ENCODE measurements around the gene SRGAP3.

SRGAP3 gene

GRCh38 chr3:9147215-9147895, 102.1 kb downstream of the SRGAP3 start:
- DNase-seq (ENCODE audit: low read depth in 2 of 3, low spot score in 1 of 3): no peak

- DNase-seq (ENCODE audit: low read depth in 2 of 3, low spot score in 1 of 3): no peak
These were observed 102.9 kb downstream of the SRGAP3 start for GRCh38 chr3:9146367-9147071.

- no peak for DNase-seq (ENCODE audit: low read depth in 2 of 3, low spot score in 1 of 3)
These were observed 106.3 kb downstream of the SRGAP3 start for GRCh38 chr3:9143184-9143583.

- DNase-seq (ENCODE audit: low read depth in 2 of 3, low spot score in 1 of 3): no peak
These were observed 107.1 kb downstream of the SRGAP3 start for GRCh38 chr3:9142362-9142761.

- no peak for DNase-seq (ENCODE audit: low read depth in 2 of 3, low spot score in 1 of 3)
These were observed 107.5 kb downstream of the SRGAP3 start for GRCh38 chr3:9141928-9142289.

- no peak for DNase-seq (ENCODE audit: low read depth in 2 of 3, low spot score in 1 of 3)
These were observed 110.1 kb downstream of the SRGAP3 start for GRCh38 chr3:9139366-9139765.

GRCh38 chr3:9137676-9138075, 111.8 kb downstream of the SRGAP3 start:
- no peak for DNase-seq (ENCODE audit: low read depth in 2 of 3, low spot score in 1 of 3)

- DNase-seq (ENCODE audit: low read depth in 2 of 3, low spot score in 1 of 3): no peak
These were observed 112.5 kb downstream of the SRGAP3 start for GRCh38 chr3:9136746-9137465.

- no peak for DNase-seq (ENCODE audit: low read depth in 2 of 3, low spot score in 1 of 3)
These were observed 113.4 kb downstream of the SRGAP3 start for GRCh38 chr3:9135930-9136525.

- DNase-seq (ENCODE audit: low read depth in 2 of 3, low spot score in 1 of 3): no peak
These were observed 113.9 kb downstream of the SRGAP3 start for GRCh38 chr3:9135526-9135925.

- DNase-seq (ENCODE audit: low read depth in 2 of 3, low spot score in 1 of 3): no peak
These were observed 115.8 kb downstream of the SRGAP3 start for GRCh38 chr3:9133656-9134055.

- no peak for DNase-seq (ENCODE audit: low read depth in 2 of 3, low spot score in 1 of 3)
These were observed 118.8 kb downstream of the SRGAP3 start for GRCh38 chr3:9130345-9131305.

GRCh38 chr3:9129365-9129764, 120.1 kb downstream of the SRGAP3 start:
- DNase-seq (ENCODE audit: low read depth in 2 of 3, low spot score in 1 of 3): no peak

- DNase-seq (ENCODE audit: low read depth in 2 of 3, low spot score in 1 of 3): no peak
These were observed 124.0 kb downstream of the SRGAP3 start for GRCh38 chr3:9125278-9125951.

GRCh38 chr3:9124730-9125129, 124.7 kb downstream of the SRGAP3 start:
- no peak for DNase-seq (ENCODE audit: low read depth in 2 of 3, low spot score in 1 of 3)

- no peak for DNase-seq (ENCODE audit: low read depth in 2 of 3, low spot score in 1 of 3)
These were observed 125.6 kb downstream of the SRGAP3 start for GRCh38 chr3:9123840-9124239.

GRCh38 chr3:9122732-9123364, 126.6 kb downstream of the SRGAP3 start:
- DNase-seq (ENCODE audit: low read depth in 2 of 3, low spot score in 1 of 3): no peak

- DNase-seq (ENCODE audit: low read depth in 2 of 3, low spot score in 1 of 3): no peak
These were observed 128.0 kb downstream of the SRGAP3 start for GRCh38 chr3:9121366-9122001.

- DNase-seq (ENCODE audit: low read depth in 2 of 3, low spot score in 1 of 3): no peak
These were observed 130.1 kb downstream of the SRGAP3 start for GRCh38 chr3:9119331-9119730.
